ENCODE data around the gene TNXB.

GRCh38 chr6:32131439-32131948 is 22.4 kb upstream of the TNXB start:
- TF ChIP-seq, protein P1, sequence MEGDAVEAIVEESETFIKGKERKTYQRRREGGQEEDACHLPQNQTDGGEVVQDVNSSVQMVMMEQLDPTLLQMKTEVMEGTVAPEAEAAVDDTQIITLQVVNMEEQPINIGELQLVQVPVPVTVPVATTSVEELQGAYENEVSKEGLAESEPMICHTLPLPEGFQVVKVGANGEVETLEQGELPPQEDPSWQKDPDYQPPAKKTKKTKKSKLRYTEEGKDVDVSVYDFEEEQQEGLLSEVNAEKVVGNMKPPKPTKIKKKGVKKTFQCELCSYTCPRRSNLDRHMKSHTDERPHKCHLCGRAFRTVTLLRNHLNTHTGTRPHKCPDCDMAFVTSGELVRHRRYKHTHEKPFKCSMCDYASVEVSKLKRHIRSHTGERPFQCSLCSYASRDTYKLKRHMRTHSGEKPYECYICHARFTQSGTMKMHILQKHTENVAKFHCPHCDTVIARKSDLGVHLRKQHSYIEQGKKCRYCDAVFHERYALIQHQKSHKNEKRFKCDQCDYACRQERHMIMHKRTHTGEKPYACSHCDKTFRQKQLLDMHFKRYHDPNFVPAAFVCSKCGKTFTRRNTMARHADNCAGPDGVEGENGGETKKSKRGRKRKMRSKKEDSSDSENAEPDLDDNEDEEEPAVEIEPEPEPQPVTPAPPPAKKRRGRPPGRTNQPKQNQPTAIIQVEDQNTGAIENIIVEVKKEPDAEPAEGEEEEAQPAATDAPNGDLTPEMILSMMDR (IDR thresholded peaks at IDR 0.05): no peak
- no peak for TF ChIP-seq POLR2A (IDR thresholded peaks at IDR 0.05)
